AG09309 (cell line): ENCODE results near the gene SLC51A.
"Not testable (repeated sequence)": the region's sequence is repeated elsewhere in the genome, so short reads cannot be mapped to it uniquely, and the experiment has no call there.

Experiments
- DNase-seq: peaks from one replicate; pipeline ENCODE4 v3.0.0-alpha.2; 2010; ENCODE audit warnings: low read depth
- H3K4me3 ChIP-seq: 2 replicates; pipeline ENCODE4 v1.5.1; 2011; ENCODE audit warnings: mild to moderate bottlenecking, low read depth, low read length, moderate library complexity; ENCODE audit not compliant: control insufficient read depth
- TF ChIP-seq, protein P1 (sequence below): IDR thresholded peaks from 2 replicates; pipeline ENCODE4 v1.5.1; 2011; ENCODE audit warnings: mild to moderate bottlenecking, low read depth, low read length, inconsistent platforms; ENCODE audit not compliant: insufficient read depth, control insufficient read depth; ENCODE audit errors: missing control alignments

Gene SLC51A

DNA sequence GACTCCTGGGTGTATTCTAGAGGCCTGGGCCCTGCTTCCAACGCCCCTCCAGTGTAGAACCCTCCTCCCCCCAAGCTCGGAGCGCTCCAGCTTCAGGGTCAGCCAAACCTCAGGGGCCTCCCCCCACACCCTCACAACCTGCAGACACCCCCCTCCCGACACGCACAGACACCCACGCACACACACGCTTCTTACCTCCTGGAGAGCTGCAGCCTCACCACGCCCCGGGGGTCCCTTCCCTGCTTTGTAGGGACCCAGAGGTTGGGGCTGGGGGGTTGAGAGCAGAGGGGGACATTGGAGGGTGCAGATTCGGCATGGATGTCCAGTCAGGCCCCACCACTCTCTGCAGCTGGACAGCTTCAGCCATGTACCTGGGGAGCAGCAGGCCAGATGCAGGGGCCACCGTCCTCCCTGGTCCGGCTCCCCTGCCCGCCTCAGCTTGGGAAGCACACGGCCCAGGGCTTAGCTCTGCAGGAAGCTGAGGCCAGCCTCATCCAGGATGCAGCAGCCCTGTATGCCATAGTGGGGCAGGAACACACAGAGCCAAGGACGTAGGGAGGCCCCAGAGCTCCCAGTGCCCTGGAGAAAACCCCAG lies 18.2 kb upstream of the SLC51A start:
- no peak overlapping the region for H3K4me3 ChIP-seq
- DNase-seq = no peak
- TF ChIP-seq, protein P1, sequence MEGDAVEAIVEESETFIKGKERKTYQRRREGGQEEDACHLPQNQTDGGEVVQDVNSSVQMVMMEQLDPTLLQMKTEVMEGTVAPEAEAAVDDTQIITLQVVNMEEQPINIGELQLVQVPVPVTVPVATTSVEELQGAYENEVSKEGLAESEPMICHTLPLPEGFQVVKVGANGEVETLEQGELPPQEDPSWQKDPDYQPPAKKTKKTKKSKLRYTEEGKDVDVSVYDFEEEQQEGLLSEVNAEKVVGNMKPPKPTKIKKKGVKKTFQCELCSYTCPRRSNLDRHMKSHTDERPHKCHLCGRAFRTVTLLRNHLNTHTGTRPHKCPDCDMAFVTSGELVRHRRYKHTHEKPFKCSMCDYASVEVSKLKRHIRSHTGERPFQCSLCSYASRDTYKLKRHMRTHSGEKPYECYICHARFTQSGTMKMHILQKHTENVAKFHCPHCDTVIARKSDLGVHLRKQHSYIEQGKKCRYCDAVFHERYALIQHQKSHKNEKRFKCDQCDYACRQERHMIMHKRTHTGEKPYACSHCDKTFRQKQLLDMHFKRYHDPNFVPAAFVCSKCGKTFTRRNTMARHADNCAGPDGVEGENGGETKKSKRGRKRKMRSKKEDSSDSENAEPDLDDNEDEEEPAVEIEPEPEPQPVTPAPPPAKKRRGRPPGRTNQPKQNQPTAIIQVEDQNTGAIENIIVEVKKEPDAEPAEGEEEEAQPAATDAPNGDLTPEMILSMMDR = no peak

DNA sequence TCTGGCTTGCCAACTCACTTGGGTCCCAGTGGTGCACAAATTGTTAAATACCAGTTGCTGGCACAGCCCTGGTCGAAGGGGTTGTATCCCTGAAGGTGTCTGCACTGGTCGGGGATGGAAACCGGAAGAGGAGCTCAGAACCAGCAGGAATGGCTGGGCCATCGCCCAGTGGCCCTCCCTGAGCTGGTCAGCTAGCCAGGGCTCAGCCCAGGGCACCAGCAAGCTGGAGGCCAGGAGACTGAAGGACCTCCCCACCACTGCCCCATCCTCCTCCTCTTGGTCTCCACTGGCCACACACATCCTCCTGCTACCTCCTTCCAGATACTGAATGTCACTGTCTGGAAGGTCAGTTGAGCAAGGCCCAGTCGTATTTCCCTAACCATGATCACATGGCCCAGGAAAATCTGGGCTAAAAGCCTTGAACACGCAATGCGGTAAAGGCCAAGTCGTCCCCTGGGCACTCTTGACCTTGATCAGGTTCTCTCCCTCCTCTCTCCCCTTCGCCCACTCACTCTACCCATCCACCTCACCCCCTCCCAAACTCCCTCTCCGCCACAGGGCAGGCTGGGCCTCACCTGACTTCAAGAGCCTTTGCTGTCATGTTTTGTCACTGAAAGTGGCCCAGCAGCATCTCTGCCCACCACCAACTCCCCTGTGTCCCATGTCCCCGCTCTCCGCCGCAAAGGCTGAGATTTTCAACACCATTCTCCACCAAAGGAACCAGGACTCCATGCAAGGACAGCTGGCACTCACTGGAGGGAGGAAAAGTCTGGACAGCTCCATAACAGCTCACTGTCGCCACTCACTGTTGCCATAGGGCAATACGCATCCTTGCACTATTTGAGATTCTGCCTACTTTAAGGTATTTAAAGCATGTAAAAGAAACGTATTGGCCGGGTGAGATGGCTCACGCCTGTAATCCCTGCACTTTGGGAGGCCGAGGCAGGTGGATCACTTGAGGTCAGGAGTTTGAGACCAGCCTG lies 17.3 kb upstream of the SLC51A start:
- TF ChIP-seq, protein P1 = peak; percentile 30
- no peak for DNase-seq
- no peak overlapping the region for H3K4me3 ChIP-seq

DNA sequence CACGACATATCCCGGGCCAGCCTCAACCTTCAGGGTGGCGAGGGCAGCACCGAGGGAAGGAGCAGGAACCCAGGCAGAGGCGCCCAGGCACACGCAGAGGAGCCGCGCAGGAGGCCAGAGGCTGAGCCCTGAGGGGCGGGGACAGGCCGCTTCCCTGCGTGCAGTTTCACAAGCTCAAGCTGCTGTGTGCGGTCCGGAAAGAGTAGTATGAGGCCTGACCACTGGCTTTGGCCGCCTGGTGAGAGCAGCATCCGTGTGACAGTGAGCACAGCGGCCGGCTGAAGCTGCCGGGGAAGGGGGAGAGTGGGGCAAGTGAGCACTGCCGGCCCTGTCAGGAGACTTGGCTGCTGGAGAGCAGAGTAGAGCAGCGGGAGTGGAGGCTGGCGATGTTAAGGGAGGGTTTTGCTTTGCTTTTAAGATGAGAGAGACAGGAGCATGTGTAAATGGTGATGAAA lies 13.8 kb upstream of the SLC51A start:
- H3K4me3 ChIP-seq = no peak overlapping the region
- DNase-seq = no peak
- TF ChIP-seq, protein P1 = no peak

DNA sequence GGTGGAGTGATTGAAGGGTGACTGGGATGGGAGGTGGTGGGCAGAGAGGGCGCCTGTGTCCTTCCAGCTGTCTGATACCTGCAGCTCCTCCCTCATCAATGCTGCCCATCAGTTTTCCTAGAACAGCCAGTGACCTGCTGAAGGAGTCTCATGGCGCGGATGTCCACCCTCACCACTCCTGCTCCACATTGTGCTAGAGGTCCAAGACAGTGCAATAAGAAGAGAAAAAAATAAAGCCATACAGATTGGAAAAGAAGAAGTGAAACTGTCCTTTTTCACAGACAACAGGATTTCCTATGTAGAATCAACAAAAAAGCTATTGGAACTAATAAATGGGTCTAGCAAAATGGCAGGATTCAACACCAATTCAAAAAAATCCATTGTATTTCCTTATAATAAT lies 12.5 kb upstream of the SLC51A start:
- TF ChIP-seq, protein P1 = no peak
- no peak overlapping the region for H3K4me3 ChIP-seq
- DNase-seq = no peak

DNA sequence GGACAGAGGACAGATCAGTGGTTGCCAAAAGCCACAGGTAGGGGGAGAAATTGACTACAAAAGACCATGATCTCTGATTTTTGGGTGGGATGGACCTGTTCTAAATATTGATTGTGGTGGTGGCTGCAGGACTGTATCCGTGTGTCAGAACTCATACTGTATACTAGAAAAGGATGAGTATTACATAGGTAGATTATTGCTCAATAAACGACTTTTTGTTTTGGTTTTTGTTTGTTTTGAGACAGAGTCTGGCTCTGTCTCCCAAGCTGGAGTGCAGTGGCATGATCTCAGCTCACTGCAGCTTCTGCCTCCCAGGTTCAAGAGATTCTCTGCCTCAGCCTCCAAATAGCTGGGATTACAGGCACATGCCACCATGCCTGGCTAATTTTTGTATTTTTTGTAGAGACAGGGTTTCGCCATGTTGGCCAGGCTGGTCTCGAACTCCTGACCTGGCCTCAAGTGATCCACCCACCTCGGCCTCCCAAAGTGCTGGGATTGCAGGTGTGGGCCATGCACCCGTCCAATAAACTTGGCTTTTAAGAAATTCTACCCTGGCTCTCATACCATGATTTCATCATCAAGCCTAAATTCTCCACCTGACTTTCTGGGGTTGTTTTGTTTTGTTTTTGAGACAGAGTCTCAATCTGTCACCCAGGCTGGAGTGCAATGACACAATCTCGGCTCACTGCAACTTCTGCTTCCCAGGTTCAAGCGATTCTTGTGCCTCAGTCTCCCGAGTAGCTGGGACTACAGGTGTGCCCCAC lies 10.7 kb upstream of the SLC51A start:
- not testable (repeated sequence) for DNase-seq, H3K4me3 ChIP-seq

DNA sequence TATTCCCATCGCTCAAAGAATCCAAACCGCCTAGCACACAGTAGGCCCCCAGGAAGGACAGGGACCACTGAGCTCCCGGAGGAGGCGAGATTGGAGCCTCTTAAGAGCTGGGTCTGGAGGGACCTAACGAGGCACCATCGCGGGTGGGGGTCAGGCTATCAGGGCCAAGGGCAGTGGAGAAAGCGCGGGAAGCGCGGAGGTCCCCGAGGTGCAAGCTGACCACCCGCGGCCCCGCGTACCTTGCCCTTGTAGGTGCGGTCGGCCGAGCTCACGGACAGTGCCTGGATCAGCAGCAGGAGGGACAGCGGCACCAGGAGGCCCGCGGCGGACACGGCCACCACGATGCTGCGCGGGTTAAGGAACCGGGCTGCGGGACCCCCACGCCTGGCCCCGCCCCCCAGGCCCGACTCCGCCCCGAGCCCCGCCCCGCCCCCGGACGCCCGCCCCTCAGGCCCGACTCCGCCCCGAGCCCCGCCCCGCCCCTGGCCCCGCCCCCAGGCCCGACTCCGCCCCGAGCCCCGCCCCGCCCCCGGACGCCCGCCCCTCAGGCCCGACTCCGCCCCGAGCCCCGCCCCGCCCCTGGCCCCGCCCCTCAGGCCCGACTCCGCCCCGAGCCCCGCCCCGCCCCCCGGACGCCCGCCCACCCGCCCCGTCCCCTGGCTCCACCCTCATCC lies 9.0 kb upstream of the SLC51A start:
- no peak for DNase-seq
- no peak overlapping the region for H3K4me3 ChIP-seq

More for the DNA sequence above, 9.0 kb upstream of the SLC51A start:
- TF ChIP-seq, protein P1 = no peak
